ENCODE measurements around the gene RARRES2.

The RARRES2 gene

GRCh38 chr7:150376560-150376959 lies 35.1 kb upstream of the RARRES2 start:
- DNase-seq (ENCODE audit: low spot score): no peak

- peak; percentile 84 for DNase-seq (ENCODE audit: low spot score)
Observed at GRCh38 chr7:150375662-150376521, 34.5 kb upstream of the RARRES2 start.

- DNase-seq (ENCODE audit: low spot score): no peak
Observed at GRCh38 chr7:150374472-150374871, 33.0 kb upstream of the RARRES2 start.

- no peak for DNase-seq (ENCODE audit: low spot score)
Observed at GRCh38 chr7:150374026-150374425, 32.6 kb upstream of the RARRES2 start.

- DNase-seq (ENCODE audit: low spot score): peak; percentile 51
Observed at GRCh38 chr7:150373049-150373801, 31.8 kb upstream of the RARRES2 start.

- DNase-seq (ENCODE audit: low spot score): no peak
Observed at GRCh38 chr7:150372271-150373048, 31.0 kb upstream of the RARRES2 start.

GRCh38 chr7:150371996-150372270 lies 30.5 kb upstream of the RARRES2 start:
- no peak for DNase-seq (ENCODE audit: low spot score)

GRCh38 chr7:150371131-150371995 lies 29.9 kb upstream of the RARRES2 start:
- DNase-seq (ENCODE audit: low spot score): no peak

- DNase-seq (ENCODE audit: low spot score): no peak
Observed at GRCh38 chr7:150370612-150371071, 29.2 kb upstream of the RARRES2 start.

- no peak for DNase-seq (ENCODE audit: low spot score)
Observed at GRCh38 chr7:150369748-150370501, 28.5 kb upstream of the RARRES2 start.

GRCh38 chr7:150368884-150369747 lies 27.7 kb upstream of the RARRES2 start:
- peak; percentile 73 for DNase-seq (ENCODE audit: low spot score)

- peak; percentile 97 for DNase-seq (ENCODE audit: low spot score)
Observed at GRCh38 chr7:150368096-150368883, 26.9 kb upstream of the RARRES2 start, which contains the start of gene REPIN1. Gene REPIN1, plus strand, starts transcription at chr7:150368822. Its CDS starts 890 bp downstream, at chr7:150369712.

GRCh38 chr7:150367677-150368095 lies 26.3 kb upstream of the RARRES2 start:
- DNase-seq (ENCODE audit: low spot score): no peak

GRCh38 chr7:150365673-150366398 lies 24.4 kb upstream of the RARRES2 start:
- peak; percentile 79 for DNase-seq (ENCODE audit: low spot score)

- no peak for DNase-seq (ENCODE audit: low spot score)
Observed at GRCh38 chr7:150365194-150365593, 23.8 kb upstream of the RARRES2 start.

- DNase-seq (ENCODE audit: low spot score): peak; percentile 86
Observed at GRCh38 chr7:150363872-150364271, 22.4 kb upstream of the RARRES2 start.

- no peak for DNase-seq (ENCODE audit: low spot score)
Observed at GRCh38 chr7:150363370-150363769, 21.9 kb upstream of the RARRES2 start.
